ENCODE data around the gene ASCC3. TPM values are rescaled to one million over a fixed set of nuclear protein-coding genes. Genes with fewer than 3 reads are reported as not detected.

The ASCC3 gene
- total RNA-seq, 1 experiment from 2014 or later: 40.5 TPM

- intact Hi-C loops (cut with micrococcal nuclease): no loop called here
- Histone ChIP-seq H3K4me2 (ENCODE audit: low read length) (no peak overlapping the region), H3K79me2 (ENCODE audit: insufficient read depth, low read length) (no peaks in the 10 kb centered on the region), H3K4me3 (replicated peaks in 1 of 2; ENCODE audit: low read depth in 1 of 2, low read length in 2 of 2) (no peak overlapping the region), H3K27ac (ENCODE audit: low read depth, low read length) (no peak overlapping the region), H4K20me1 (ENCODE audit: insufficient read depth) (no peaks in the 10 kb centered on the region), H3K27me3 (ENCODE audit: insufficient read depth, low read length) (no peaks in the 10 kb centered on the region), H3K4me1 (ENCODE audit: control insufficient read depth in 1 of 2, insufficient read depth in 2 of 2, low read length in 2 of 2) (no peaks in the 10 kb centered on the region), H3K36me3 (ENCODE audit: control insufficient read depth in 1 of 2, insufficient read depth in 2 of 2, low read length in 2 of 2) (0 out of 4 replicates have a peak, but pooled peaks cover 0 to 2% of the 10 kb centered on the region in 2 experiments), H3K9ac (ENCODE audit: low read length) (no peak overlapping the region), H2AFZ (ENCODE audit: low read depth, low read length, poor library complexity, severe bottlenecking) (no peak overlapping the region), H3K9me3 (ENCODE audit: control insufficient read depth in 1 of 2, insufficient read depth in 1 of 2, low read depth in 1 of 2, low read length in 2 of 2) (no peaks in the 10 kb centered on the region), H3K9me2 (ENCODE audit: insufficient read depth) (no peaks in the 10 kb centered on the region)
- DNase-seq (ENCODE audit: low read depth, low spot score) (no peak), ATAC-seq (no peak)
- POLR2A ChIA-PET: no interaction called here
- RAD21 ChIA-PET (ENCODE audit: low non-redundant PET in 1 of 2, low total read pairs in 2 of 2, uncharacterized antibody in 2 of 2, unreplicated experiment in 2 of 2): no interaction called here
- no peak for TF ChIP-seq POLR2AphosphoS5 (IDR thresholded peaks at IDR 0.05; ENCODE audit: low read depth, low read length)
- no peak for TF ChIP-seq RAD21 (IDR thresholded peaks at IDR 0.05; ENCODE audit: low read depth)
- TF ChIP-seq SIN3A (IDR thresholded peaks at IDR 0.05; ENCODE audit: low read depth): no peak
- no peak for TF ChIP-seq CBX3 (IDR thresholded peaks at IDR 0.05; ENCODE audit: low read depth)
- no peak for TF ChIP-seq EGR1 (IDR thresholded peaks at IDR 0.05; ENCODE audit: low read depth)
- no peak for TF ChIP-seq REST (IDR thresholded peaks at IDR 0.05; ENCODE audit: low read depth)
- TF ChIP-seq, protein P1, sequence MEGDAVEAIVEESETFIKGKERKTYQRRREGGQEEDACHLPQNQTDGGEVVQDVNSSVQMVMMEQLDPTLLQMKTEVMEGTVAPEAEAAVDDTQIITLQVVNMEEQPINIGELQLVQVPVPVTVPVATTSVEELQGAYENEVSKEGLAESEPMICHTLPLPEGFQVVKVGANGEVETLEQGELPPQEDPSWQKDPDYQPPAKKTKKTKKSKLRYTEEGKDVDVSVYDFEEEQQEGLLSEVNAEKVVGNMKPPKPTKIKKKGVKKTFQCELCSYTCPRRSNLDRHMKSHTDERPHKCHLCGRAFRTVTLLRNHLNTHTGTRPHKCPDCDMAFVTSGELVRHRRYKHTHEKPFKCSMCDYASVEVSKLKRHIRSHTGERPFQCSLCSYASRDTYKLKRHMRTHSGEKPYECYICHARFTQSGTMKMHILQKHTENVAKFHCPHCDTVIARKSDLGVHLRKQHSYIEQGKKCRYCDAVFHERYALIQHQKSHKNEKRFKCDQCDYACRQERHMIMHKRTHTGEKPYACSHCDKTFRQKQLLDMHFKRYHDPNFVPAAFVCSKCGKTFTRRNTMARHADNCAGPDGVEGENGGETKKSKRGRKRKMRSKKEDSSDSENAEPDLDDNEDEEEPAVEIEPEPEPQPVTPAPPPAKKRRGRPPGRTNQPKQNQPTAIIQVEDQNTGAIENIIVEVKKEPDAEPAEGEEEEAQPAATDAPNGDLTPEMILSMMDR (IDR thresholded peaks at IDR 0.05 in 2 of 3, conservative IDR thresholded peaks at IDR 0.05 in 1 of 3; ENCODE audit: borderline replicate concordance in 1 of 3, insufficient read depth in 1 of 3, low read depth in 2 of 3, low read length in 2 of 3): no peak
- no peak for TF ChIP-seq YY1 (IDR thresholded peaks at IDR 0.05; ENCODE audit: extremely low read depth, insufficient replicate concordance, low read depth, low read length)
- TF ChIP-seq, protein P2, sequence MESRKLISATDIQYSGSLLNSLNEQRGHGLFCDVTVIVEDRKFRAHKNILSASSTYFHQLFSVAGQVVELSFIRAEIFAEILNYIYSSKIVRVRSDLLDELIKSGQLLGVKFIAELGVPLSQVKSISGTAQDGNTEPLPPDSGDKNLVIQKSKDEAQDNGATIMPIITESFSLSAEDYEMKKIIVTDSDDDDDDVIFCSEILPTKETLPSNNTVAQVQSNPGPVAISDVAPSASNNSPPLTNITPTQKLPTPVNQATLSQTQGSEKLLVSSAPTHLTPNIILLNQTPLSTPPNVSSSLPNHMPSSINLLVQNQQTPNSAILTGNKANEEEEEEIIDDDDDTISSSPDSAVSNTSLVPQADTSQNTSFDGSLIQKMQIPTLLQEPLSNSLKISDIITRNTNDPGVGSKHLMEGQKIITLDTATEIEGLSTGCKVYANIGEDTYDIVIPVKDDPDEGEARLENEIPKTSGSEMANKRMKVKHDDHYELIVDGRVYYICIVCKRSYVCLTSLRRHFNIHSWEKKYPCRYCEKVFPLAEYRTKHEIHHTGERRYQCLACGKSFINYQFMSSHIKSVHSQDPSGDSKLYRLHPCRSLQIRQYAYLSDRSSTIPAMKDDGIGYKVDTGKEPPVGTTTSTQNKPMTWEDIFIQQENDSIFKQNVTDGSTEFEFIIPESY (IDR thresholded peaks at IDR 0.05; ENCODE audit: extremely low read depth, insufficient replicate concordance, low read length): no peak
- TF ChIP-seq EZH2 (IDR thresholded peaks at IDR 0.05): no peak
- no peak for TF ChIP-seq MAX (IDR thresholded peaks at IDR 0.05)
- TF ChIP-seq FOSL1 (IDR thresholded peaks at IDR 0.05; ENCODE audit: low read depth): no peak
- TF ChIP-seq SP1 (IDR thresholded peaks at IDR 0.05; ENCODE audit: low read depth): no peak
- TF ChIP-seq ZNF274 (IDR thresholded peaks at IDR 0.05; ENCODE audit: low read depth, low read length): no peak
- TF ChIP-seq TCF7L2 (IDR thresholded peaks at IDR 0.05; ENCODE audit: borderline replicate concordance, extremely low read depth, insufficient read depth, insufficient read length): no peak
- no peak for TF ChIP-seq POLR2A (IDR thresholded peaks at IDR 0.05; ENCODE audit: borderline replicate concordance, extremely low read depth, insufficient read depth, insufficient read length)
- no TSS peak for BruUV-seq (replicated peaks)
- CTCF ChIA-PET: no interaction called here
Measured at GRCh38 chr6:100761841-100762240, 119.3 kb downstream of the ASCC3 start.

All from HCT116 (cell line).